Hindlimb muscle (tissue), 1 donor: ENCODE measurements around the gene LARP1B. TPM values are rescaled to one million over a fixed set of nuclear protein-coding genes. Genes with fewer than 3 reads are reported as not detected.
A peak's percentile ranks its signal among the peaks of the same experiment; 100 is the strongest.
"Not testable (repeated sequence)": the region's sequence is repeated elsewhere in the genome, so short reads cannot be mapped to it uniquely, and the experiment has no call there.

Source experiments
- DNase-seq: peaks from one replicate; pipeline ENCODE4 v3.0.0-alpha.2; 2013
- polyA plus RNA-seq: library from polyadenylated mRNA; unstranded; fragments of 120-200 nt; gene quantifications from one replicate; pipeline ENCODE4 v1.2.1, GENCODE V29; 2013; ENCODE audit not compliant: insufficient read length

The LARP1B gene
- 20.3 TPM for polyA plus RNA-seq

GRCh38 chr4:128060699-128061565 is at the start of gene LARP1B:
TSS of gene LARP1B (plus strand) at chr4:128061312. CDS start at chr4:128074952, 13,640 bp downstream.
- DNase-seq: peak; percentile 93

DNA sequence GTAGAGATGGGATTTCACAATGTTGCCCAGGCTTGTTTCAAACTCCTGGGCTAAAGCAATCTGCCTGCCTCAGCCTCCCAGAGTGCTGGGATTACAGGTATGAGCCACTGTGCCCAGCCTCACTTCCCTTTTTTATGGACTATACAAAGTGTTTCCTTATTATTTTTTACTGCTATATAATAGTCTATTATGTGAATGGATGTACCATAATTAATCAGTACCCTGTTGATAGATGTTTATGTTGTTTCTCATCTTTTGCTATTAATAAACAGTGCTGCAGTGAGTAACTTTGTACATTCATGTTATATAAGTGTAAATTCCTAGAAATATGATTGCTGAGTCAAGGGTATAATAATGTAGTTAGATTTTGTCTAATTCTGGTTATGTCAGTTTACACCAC is 35.8 kb upstream of the LARP1B start:
- DNase-seq: no peak

GRCh38 chr4:128029907-128030306 is 31.2 kb upstream of the LARP1B start:
- no peak for DNase-seq

DNA sequence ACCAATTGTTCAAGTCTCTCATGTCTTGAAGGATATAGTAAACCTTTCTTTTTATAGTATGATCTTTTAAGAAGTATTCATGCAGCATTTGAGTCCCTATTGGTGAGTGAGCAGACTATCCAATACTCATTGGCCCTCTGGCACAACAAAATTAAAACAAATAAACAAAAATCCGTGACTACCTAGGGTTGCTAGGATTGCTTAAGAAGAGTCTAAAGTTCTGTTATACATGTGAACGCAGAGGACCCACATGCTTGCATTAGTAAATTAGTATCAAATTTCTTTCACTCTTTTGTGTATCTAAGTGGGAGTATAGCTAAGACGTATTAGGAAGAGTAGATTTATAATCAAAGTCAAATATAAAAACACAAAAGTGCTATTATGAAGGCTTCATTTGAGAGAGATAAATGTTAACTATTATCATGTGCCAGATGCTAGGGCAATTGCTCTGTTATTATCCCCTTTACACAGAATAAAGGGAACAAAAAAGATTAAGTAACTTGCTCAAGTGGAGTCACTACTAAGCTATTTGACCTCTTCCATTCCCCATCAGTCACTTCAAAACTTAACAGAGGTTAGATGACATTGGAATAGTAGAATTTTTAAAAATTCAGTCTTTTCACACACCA is 29.2 kb upstream of the LARP1B start:
- no peak for DNase-seq

DNA sequence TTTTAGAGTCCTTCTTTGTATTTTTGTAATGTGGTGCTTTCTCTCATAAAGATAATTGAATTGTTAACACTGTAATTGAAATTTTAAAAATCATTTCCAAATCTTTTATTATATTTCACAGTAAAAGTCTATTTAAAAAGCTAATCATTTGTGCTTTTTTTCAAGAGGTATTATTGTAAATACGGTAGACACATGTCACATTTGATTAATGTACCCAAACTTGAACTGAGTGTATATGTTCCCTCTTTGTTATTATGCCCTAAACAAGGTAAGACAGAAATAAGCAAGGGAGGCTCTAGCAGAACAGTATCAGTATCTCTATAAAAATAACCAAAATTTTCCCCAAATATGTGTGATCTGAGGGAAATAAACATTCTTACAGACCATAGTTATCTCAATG is 21.5 kb upstream of the LARP1B start:
- no peak for DNase-seq

GRCh38 chr4:128047019-128047418 is 14.1 kb upstream of the LARP1B start:
- not testable (repeated sequence) for DNase-seq

DNA sequence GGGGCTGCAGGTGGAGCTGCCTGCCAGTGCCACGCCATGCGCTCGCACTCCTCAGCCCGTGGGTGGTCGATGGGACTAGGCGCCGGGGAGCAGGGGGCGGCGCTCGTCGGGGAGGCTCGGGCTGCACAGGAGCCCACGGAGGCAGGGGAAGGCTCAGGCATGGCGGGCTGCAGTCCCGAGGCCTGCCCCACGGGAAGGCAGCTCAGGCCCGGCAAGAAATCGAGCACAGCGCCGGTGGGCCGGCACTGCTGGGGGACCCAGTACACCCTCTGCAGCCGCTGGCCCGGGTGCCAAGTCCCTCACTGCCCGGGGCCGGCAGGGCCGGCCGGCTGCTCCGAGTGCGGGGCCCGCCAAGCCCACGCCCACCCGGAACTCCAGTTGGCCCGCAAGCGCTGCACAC is 13.6 kb upstream of the LARP1B start:
- DNase-seq: not testable (repeated sequence)

DNA sequence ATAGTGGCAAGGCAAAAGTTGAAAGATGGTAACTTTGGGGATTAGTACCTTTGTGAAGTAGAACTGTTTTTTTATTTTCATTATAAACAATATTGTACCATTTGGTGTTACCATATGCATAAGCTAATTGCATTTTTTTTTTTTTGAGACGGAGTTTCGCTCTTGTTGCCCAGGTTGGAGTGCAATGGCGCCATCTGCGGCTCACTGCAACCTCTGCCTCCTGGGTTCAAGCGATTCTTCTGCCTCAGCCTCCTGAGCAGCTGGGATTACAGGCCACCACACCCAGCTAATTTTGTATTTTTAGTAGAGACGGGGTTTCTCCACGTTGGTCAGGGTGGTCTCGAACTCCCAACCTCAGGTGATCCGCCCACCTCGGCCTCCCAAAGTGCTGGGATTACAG is 9.9 kb upstream of the LARP1B start:
- DNase-seq: not testable (repeated sequence)

GRCh38 chr4:128054907-128055306 is 6.2 kb upstream of the LARP1B start:
- not testable (repeated sequence) for DNase-seq

DNA sequence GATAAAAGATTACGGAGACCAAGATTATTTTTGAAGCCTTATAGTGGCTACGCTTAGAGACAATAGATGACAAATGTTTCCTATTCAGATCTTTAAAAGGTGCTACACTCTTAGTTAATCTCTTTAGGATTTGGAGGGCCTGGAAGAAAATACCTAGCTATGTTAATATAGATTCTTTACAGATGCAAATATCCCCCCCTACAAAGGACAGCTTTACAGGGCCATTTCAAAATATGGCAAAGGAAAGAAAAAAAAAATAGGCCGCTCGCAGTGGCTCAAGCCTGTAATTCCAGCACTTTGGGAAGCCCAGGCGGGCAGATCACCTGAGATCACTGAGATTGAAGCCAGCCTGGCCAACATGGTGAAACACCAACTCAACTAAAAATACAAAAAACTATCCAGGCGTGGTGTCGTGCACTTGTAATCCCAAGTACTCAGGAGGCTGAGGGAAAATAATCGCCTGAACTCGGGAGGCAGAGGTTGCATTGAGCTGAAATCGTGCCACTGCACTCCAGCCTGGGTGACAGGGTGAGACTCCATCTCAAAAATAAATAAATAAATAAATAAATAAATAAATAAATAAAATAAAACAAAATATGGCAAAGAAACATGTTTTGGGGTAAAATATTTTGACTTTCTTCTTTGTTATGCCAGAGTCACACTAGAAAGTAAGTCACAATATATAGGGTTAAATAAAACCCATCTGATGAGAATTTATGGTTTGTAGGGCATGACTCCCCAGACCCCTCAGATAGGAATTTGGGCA is 5.5 kb upstream of the LARP1B start:
- not testable (repeated sequence) for DNase-seq

DNA sequence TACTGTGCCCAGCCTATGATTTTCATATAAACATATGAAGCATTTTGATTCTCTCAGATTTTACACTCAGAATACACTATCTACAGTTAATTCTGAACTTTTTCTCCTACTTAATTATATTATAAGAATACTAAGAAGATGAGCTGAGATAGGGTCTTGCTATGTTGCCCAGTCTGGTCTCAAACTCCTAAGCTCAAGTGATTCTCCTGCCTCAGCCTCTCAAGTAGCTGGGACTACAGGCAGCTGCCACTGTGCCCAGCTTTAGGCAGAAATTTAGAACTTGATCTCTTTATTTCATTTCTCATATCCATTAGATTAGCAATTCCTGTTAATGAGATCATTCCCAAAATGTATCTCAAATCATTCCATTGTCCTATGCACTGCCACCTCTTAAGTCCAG is 4.7 kb upstream of the LARP1B start:
- DNase-seq: no peak

DNA sequence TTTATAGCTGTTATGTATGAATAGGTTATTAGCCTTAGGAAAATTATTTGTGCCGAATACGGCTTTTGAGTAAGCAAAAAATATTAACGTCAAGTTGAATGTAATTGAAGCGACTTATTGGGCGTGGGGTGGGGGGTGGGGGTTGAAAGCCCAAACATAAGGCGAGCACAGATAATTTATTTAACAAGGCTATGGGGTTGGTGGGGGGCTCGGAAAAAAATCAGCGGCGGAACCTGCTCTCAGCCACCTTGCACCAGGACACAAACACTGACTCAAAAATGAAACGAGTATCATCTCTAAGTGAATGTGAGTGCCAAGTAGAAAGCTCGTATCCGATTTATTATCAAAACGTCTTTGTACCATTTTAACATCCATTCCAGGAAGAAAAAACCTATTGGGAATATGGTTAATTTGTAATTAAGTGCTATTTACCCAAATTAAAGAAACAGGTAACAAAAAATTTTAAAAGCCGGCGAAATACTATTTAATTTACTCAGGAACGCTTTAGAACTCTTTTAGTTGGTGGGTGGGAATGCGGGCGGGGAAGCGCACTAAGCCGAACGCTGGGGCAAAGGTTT is 902 bp upstream of the LARP1B start:
- peak; percentile 6 for DNase-seq

DNA sequence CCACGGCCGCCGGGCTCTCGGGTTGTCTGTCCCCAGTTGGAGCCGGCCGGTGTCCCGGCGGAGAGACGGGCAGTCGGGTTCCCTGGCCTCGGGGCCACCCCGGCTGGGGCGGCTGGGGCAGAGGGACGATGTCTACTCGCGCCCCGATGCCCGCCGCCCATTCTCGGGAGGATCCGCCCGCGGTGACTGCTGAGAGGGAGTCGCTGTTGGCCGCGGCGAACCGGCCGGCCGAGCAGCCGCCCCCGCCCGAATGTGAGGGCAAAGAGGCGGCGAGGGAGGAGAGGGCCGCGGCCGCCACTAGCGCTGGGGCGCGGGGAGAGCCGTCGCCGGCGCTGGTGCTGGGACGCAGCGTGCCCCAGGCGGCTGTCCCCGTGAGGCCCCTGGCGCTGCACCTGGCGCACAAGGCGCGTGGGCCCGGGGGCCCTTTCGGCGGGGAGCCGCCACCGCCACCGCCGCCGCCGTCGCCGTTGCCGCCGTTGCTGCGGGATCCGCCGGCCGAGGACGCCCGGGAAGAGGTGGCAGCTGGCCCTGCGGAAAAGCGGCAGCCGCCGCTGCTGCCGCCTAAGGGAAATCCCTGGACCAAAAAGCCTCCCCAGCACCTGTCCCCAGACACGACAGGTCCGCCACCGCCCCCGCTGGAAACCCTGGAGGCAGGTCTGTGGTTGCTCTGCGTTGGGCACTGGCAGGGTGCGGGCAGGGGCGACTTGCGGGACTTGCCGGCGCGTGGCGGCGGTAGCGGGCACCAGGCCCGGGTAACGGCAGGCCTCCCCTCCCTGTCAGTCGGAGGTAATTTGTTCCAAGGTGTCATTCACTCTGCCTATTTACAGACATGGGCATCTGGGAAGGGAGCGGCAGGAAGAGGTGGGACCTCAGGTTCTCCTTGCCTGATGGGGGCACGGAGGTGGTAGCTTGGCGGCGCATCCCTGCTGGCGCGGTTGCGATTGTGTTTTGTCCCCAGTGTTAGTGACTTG is 739 bp downstream of the LARP1B start:
- DNase-seq: peak; percentile 59

GRCh38 chr4:128066453-128066820 is 5.3 kb downstream of the LARP1B start:
- DNase-seq: not testable (repeated sequence)

DNA sequence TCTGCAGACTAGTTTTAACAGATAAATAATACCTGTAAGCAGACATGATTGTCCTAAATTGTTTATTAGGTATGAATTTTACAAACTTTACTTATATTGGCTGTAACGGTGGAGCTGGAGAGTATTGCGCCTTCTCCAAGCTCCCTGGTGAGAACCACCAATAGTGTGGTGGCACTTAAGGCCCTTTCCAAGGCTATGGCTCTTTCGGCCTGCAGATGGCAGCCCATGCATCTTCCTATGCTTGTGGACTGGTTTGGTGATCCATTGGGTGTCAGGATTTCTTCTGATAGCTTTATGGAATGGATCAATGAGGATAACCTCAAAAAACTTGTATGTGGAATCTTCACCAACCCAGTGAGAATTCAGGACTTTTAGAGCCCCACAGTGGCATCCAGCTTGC is 7.8 kb downstream of the LARP1B start:
- no peak for DNase-seq

- DNase-seq: no peak
Measured at GRCh38 chr4:128076464-128076863, 15.4 kb downstream of the LARP1B start.

- DNase-seq: not testable (repeated sequence)
Measured at GRCh38 chr4:128095293-128095692, 34.2 kb downstream of the LARP1B start.

DNA sequence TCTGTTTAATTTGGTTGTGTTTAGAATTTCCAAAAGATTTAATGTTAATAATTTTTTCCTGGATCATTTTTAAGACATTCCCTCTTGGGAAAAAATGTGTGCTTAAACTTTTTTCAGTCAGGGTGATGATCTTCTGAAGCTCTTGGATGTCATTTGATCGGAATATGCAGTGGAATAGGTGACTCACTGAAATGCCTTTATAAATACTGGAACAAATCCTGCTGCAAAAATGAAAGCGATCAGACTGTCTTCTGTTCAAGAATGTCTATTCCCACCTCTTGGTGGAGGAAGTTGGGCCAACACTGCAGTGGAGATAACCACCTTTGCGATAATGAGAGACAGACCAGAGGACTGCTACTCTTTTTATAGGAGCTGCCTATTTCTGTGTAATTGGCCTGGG is 46.7 kb downstream of the LARP1B start:
- DNase-seq: peak; percentile 31

GRCh38 chr4:128123036-128123435 is 61.9 kb downstream of the LARP1B start:
- DNase-seq: no peak

GRCh38 chr4:128130621-128131020 is 69.5 kb downstream of the LARP1B start:
- DNase-seq: no peak

DNA sequence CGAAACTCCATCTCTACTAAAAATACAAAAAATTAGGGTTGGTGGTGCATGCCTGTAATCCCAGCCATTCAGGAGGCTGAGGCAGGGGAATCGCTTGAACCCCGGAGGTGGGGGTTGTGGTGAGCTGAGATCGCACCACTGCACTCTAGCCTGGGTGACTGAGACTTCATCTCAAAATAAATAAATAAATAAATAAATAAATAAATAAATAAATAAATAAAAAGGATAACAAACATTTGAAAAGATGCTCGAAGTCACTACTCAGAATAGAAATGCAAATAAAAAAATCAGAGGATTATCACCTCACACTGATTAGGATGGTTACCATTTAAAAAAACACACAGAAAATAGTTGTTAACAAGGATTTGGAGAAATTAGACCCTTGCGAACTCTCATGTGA is 73.8 kb downstream of the LARP1B start:
- DNase-seq: no peak

- DNase-seq: no peak
Measured at GRCh38 chr4:128135391-128135790, 74.3 kb downstream of the LARP1B start.
